ENCODE data around the gene SCAMP1. TPM values are rescaled to one million over a fixed set of nuclear protein-coding genes. Genes with fewer than 3 reads are reported as not detected.

SCAMP1 gene
- total and polyA plus RNA-seq, 2 of the 8 experiments (the other 6 are each of a cell fraction or from before 2014, with no cell fraction given), result 18.6 to 55.9 TPM

DNA sequence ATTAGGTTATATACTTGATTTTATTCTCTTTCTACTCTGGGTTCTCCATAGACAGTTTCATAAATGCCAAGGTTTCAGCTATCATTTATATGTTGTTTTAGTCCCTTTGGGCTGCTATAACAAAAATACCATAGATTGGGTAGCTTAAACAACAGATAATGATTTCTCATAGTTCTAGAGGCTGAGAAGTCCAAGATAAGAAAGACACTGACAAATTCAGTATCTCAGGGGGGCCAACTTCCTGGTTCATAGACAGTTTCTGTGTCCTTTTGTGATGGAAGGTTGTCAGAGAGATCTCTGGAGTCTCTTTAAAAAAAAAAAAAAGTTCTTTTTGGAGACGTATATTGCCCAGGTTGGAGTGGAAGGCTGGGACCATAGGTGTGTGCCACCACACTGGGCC lies 113.3 kb downstream of the SCAMP1 start:
- Histone ChIP-seq H3K9ac (replicated peaks in 1 of 4; ENCODE audit: extremely low read depth in 1 of 4, low read depth in 3 of 4, low read length in 3 of 4) (no peak overlapping the region), H2AFZ (ENCODE audit: low read length) (no peak overlapping the region), H2BK5ac (ENCODE audit: low read depth, low read length) (no peak overlapping the region), H3K79me1 (ENCODE audit: low read depth, low read length) (no peaks in the 10 kb centered on the region), H3K27me3 (replicated peaks in 1 of 4; ENCODE audit: control insufficient read depth in 3 of 4, extremely low read depth in 1 of 4, insufficient read depth in 3 of 4, low read length in 3 of 4) (no peaks in the 10 kb centered on the region), H3K14ac (ENCODE audit: insufficient read length) (no peak overlapping the region), H3K4me2 (ENCODE audit: insufficient read depth in 1 of 2, low read depth in 2 of 2, low read length in 2 of 2) (no peak overlapping the region), H4K5ac (ENCODE audit: insufficient read length, low read depth, low read length) (no peak overlapping the region), H3K23me2 (ENCODE audit: low read depth, low read length) (no peaks in the 10 kb centered on the region), H3K79me2 (ENCODE audit: control insufficient read depth in 1 of 2, insufficient read depth in 2 of 2, low read length in 2 of 2) (no peaks in the 10 kb centered on the region), H3K36me3 (ENCODE audit: control insufficient read depth in 2 of 4, insufficient read depth in 4 of 4, low read length in 3 of 4) (peaks cover 0 to 3% (median under 1%) of the 10 kb centered on the region in 4 experiments; a peak in 1 of 8 replicates), H4K91ac (replicated peaks; ENCODE audit: insufficient read length, low read length) (no peak overlapping the region), H3K4me1 (replicated peaks in 1 of 4; ENCODE audit: control insufficient read depth in 3 of 4, insufficient read depth in 4 of 4, low read length in 3 of 4) (no peaks in the 10 kb centered on the region), H3K27ac (ENCODE audit: low read depth, low read length) (no peak overlapping the region), H3K18ac (ENCODE audit: extremely low read depth, low read length) (no peak overlapping the region), H3K23ac (ENCODE audit: insufficient read length) (no peak overlapping the region), H2BK20ac (ENCODE audit: low read length) (no peak overlapping the region), H4K20me1 (replicated peaks in 1 of 2; ENCODE audit: control insufficient read depth in 1 of 2, insufficient read depth in 2 of 2, low read length in 2 of 2) (no peaks in the 10 kb centered on the region), H2BK15ac (ENCODE audit: low read length) (no peak overlapping the region), H3K4me3 (ENCODE audit: extremely low read depth in 1 of 4, insufficient read depth in 2 of 4, low read depth in 3 of 4, low read length in 4 of 4) (no peak overlapping the region), H2BK120ac (replicated peaks; ENCODE audit: low read depth, low read length) (no peak overlapping the region), H3K56ac (replicated peaks; ENCODE audit: insufficient read length, low read depth, low read length) (no peak overlapping the region), H4K8ac (ENCODE audit: extremely low read depth, insufficient read depth, low read length) (no peak overlapping the region), H2AK5ac (ENCODE audit: low read depth, low read length) (no peak overlapping the region), H3K9me3 (ENCODE audit: insufficient read depth in 2 of 2, low read depth in 1 of 2, low read length in 1 of 2) (no peaks in the 10 kb centered on the region), H2BK12ac (ENCODE audit: low read depth, low read length) (no peak overlapping the region), H3K4ac (replicated peaks; ENCODE audit: insufficient read length, low read depth, low read length) (no peak overlapping the region)
- 100% methylated on average over 1 of the region's 1 CpG; no CpG with 5 or more reads in 1 of the 2 experiments for WGBS, 2 experiments (ENCODE audit: extremely low coverage in 1 of 2, insufficient coverage in 1 of 2, insufficient read length in 1 of 2, insufficient replicate concordance in 2 of 2, low coverage in 1 of 2, low lambda C conversion rate in 2 of 2, missing lambda C conversion rate in 1 of 2)
- TF ChIP-seq E2F6 (IDR thresholded peaks at IDR 0.05), result no peak
- FAIRE-seq (no peak), DNase-seq (ENCODE audit: low read depth in 1 of 2, low spot score in 2 of 2) (no peak)
- POLR2A ChIA-PET (ENCODE audit: partially characterized antibody), result interaction anchor here (1.3 kb wide), 1 partner anchor 9 kb away, joined by 3 read pairs; no protein-coding TSS in a partner anchor
- CTCF ChIA-PET (ENCODE audit: partially characterized antibody), result interaction anchor here (0.7 to 2.4 kb wide), 9 partner anchors 10 to 659 kb away, joined by 3 to 8 read pairs (median 3); no protein-coding TSS in a partner anchor
